Measurements from ENCODE around the gene NTSR1. TPM values are rescaled to one million over a fixed set of nuclear protein-coding genes. Genes with fewer than 3 reads are reported as not detected.

NTSR1 gene
- total RNA-seq, 2 donors from 2014 or later = 0.74 TPM; not detected in 1

DNA sequence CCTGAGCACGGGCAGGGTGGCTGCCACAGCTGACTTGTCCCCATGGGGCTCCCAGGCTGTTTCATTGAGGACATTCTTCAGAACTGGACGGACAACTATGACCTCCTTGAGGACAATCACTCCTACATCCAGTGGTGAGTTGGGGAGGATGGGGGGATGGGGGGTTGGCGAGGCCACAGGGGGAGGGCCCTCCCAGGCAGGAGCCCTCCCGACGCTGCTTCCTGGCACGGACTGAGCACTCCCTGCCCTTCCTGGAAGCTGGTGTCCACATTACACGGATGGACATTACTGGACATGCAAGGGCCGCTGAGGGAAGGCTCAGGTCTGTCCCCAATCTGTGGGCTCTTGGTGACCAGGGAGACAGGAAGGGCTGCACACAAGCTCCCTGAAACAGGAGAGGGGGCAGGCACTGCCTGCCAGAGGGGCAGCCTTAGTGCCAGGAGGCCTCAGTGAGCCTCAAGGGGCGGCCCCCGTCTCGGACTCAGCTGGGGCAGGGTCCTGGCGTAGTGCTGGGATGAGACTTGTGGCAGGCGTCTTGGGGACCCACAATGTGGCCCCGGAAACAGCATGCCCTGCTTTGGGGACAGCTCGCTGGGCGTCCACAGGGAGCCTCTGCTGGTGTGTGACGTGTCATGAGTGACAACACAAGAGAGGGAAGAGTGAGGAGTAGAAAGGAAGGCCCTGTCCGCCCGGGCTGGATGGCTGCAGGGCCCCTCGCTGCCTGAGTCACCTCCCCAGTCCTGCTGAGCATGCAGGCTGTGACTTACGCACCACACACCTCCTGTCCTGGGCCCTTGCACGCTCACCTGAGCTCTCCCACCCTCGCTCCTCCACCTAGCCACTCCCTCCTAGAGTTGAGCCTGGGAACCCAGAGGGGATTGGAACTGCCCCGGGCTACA lies 101.1 kb downstream of the NTSR1 start:
- intact Hi-C loops (cut with DNase I) = loop anchor here (5.0 to 10.0 kb wide), 2 partner anchors 142 to 305 kb away; no protein-coding TSS in a partner anchor
- Histone ChIP-seq H3K36me3 (peaks cover 8 to 33% of the 10 kb centered on the region in 2 donors), H3K27me3 (replicated peaks; ENCODE audit: insufficient read depth) (no peaks in the 10 kb centered on the region), H3K4me3 (no peak overlapping the region), H3K9me3 (no peaks in the 10 kb centered on the region), H3K4me1 (replicated peaks) (no peaks in the 10 kb centered on the region), H3K27ac (no peak overlapping the region)
- DNase-seq (ENCODE audit: low spot score) = no peak
- 91% methylated on average over 24 of the region's 24 CpGs for WGBS
- TF ChIP-seq POLR2AphosphoS5 (IDR thresholded peaks at IDR 0.05) (no peak), POLR2A (IDR thresholded peaks at IDR 0.05) (no peak)
- TF ChIP-seq, protein P1, sequence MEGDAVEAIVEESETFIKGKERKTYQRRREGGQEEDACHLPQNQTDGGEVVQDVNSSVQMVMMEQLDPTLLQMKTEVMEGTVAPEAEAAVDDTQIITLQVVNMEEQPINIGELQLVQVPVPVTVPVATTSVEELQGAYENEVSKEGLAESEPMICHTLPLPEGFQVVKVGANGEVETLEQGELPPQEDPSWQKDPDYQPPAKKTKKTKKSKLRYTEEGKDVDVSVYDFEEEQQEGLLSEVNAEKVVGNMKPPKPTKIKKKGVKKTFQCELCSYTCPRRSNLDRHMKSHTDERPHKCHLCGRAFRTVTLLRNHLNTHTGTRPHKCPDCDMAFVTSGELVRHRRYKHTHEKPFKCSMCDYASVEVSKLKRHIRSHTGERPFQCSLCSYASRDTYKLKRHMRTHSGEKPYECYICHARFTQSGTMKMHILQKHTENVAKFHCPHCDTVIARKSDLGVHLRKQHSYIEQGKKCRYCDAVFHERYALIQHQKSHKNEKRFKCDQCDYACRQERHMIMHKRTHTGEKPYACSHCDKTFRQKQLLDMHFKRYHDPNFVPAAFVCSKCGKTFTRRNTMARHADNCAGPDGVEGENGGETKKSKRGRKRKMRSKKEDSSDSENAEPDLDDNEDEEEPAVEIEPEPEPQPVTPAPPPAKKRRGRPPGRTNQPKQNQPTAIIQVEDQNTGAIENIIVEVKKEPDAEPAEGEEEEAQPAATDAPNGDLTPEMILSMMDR (IDR thresholded peaks at IDR 0.05) = no peak

DNA sequence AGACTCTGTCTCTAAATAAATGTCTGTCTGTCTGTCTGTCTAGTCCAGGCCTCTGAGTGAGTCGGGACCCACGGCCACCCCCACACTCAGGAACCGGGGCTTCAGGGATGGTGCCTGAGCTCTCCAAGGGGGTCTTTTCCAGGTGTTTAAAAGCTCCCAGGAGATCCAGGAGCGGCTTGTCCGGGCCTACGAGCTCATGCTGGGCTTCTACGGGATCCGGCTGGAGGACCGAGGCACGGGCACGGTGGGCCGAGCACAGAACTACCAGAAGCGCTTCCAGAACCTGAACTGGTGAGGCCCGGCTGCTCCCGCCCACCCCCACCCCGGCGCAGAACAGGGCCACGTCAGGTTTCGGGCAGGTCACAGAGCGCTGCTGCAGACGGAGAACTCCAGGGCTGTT lies 102.7 kb downstream of the NTSR1 start:
- no peak for DNase-seq (ENCODE audit: low spot score)
- Histone ChIP-seq H3K27ac (no peak overlapping the region), H3K36me3 (peaks cover 8 to 33% of the 10 kb centered on the region in 2 donors), H3K9me3 (no peaks in the 10 kb centered on the region), H3K4me3 (no peak overlapping the region), H3K4me1 (replicated peaks) (peaks cover 3% of the 10 kb centered on the region), H3K27me3 (replicated peaks; ENCODE audit: insufficient read depth) (peaks cover under 1% of the 10 kb centered on the region)
- 97% methylated on average over 19 of the region's 21 CpGs for WGBS
- TF ChIP-seq POLR2A (IDR thresholded peaks at IDR 0.05) (no peak), POLR2AphosphoS5 (IDR thresholded peaks at IDR 0.05) (no peak)
- TF ChIP-seq, protein P1 (IDR thresholded peaks at IDR 0.05) = no peak
- intact Hi-C loops (cut with DNase I) = no loop called here

DNA sequence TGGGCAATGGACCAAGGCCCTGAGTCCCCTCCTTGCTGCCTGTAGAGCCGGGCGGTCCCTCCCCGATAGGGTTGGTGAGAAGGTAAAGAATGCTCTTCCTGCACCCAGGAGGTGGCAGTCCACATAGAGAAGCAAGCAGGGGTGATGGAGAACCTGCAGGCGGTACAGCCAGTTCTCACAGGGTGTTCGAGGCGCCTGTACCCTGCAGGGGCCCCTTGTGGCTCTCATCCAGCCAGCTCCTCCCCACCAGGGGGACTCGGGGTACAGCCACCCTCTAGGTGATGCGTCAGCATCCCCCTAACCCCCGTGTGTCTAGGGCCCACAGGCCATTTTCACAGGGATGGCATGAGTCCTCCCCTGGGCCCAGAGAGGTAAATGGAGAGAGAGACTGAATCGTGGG lies 103.1 kb downstream of the NTSR1 start:
- H3K36me3 ChIP-seq = peaks cover 8 to 33% of the 10 kb centered on the region in 2 donors
- intact Hi-C loops (cut with DNase I) = no loop called here
- WGBS = 75% methylated on average over 10 of the region's 10 CpGs

More for the DNA sequence above, 103.1 kb downstream of the NTSR1 start:
- Histone ChIP-seq H3K4me1 (replicated peaks) (peaks cover 6% of the 10 kb centered on the region), H3K9me3 (no peaks in the 10 kb centered on the region), H3K4me3 (no peak overlapping the region), H3K27me3 (replicated peaks; ENCODE audit: insufficient read depth) (peaks cover 3% of the 10 kb centered on the region), H3K27ac (no peak overlapping the region)
- no peak for DNase-seq (ENCODE audit: low spot score)
- TF ChIP-seq POLR2A (IDR thresholded peaks at IDR 0.05) = no peak
- no peak for TF ChIP-seq POLR2AphosphoS5 (IDR thresholded peaks at IDR 0.05)
- TF ChIP-seq, protein P1 (IDR thresholded peaks at IDR 0.05) = no peak

Other genes starting within 250 kb of the NTSR1 start
- 10 to 100 TPM in 1 of 2 donors, 1 to 10 TPM in 1; 1.3 to 53.7 TPM for gene GATA5, start 232.8 kb upstream of the NTSR1 start, total RNA-seq
- 10 to 100 TPM in 1 of 2 donors, 1 to 10 TPM in 1; 4.5 to 12.3 TPM for gene SLCO4A1, start 66.3 kb upstream of the NTSR1 start, total RNA-seq
- 10 to 100 TPM in 1 of 2 donors, 1 to 10 TPM in 1; 8.3 to 24.1 TPM for gene MRGBP, start 87.6 kb downstream of the NTSR1 start, total RNA-seq
- 10 to 100 TPM; 60.2 to 76.9 TPM for gene OGFR, start 96.0 kb downstream of the NTSR1 start, total RNA-seq
- 1 to 10 TPM; 5.8 to 6.5 TPM for gene COL9A3, start 108.2 kb downstream of the NTSR1 start, total RNA-seq
- 10 to 100 TPM in 1 of 2 donors, 1 to 10 TPM in 1; 7.1 to 24.8 TPM for gene TCFL5, start 153.0 kb downstream of the NTSR1 start, total RNA-seq
- gene DIDO1, start 217.7 kb downstream of the NTSR1 start, total RNA-seq = 10 to 100 TPM; 68.5 to 75.9 TPM
- 10 to 100 TPM; 38.7 to 42.7 TPM for gene GID8, start 229.3 kb downstream of the NTSR1 start, total RNA-seq
- gene SLC17A9, start 243.9 kb downstream of the NTSR1 start, total RNA-seq = 1 to 10 TPM in 1 of 2 donors, under 1 TPM in 1; 0.41 to 3.5 TPM